DMS79 (cell line): ENCODE data around the gene LAMC3.

ENCODE experiments used
- DNase-seq: peaks from one replicate; lab custom pipeline; 2025; lab: John Stamatoyannopoulos, UW

The LAMC3 gene

DNA sequence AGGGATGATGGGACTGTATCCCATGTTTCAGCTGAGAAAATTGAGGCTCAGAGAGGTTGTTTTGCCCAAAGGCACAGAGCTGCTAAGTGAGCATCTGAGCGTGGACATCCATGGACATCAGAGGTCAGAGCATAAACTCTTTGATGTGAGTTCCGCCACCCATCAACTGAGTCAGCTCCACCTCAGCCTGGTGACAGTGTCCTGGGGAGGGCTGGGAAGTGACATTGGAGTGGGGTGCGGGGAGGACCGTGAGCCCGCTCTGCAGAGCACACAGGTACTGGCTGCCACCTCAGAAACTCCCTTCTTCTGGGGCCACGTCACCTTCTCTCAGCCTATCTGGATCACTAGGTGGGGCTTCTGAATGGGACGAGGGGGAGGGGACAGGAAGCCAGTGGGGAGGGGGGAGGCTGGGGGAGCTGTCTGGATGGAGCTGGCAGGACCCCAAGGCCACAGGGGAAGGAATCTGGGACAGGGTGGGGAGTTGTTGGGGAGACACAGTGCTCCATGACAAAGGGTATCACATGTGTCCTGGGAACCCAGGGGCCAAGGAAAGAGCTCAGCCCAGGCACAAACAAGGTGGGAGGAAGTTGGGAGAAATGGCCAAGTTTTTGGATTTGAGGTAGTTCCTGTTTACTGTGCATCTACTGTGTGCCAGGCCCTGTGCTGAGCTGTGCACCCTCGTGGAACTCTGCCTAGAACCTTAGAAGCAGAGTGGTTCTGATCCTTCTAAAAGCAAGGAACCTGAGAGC, 2.5 kb downstream of the LAMC3 start:
- no peak for DNase-seq

DNA sequence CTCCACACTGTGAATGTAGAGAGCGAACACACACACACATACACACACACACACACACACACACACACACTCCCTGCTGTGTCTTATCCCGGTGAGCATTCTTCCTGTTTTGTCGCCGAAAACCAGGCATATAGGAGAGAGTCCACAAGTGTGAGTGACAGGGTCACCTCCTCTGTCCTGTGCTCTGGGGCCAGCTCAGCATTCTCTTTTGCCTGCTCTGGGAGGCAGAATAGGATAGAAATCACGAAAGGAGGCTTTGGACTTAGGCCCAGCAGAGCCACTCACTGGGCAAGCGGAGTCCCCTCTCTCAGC, 3.0 kb downstream of the LAMC3 start:
- DNase-seq = no peak

- DNase-seq = no peak
These were observed 3.5 kb downstream of the LAMC3 start for GRCh38 chr9:131012396-131012917.

DNA sequence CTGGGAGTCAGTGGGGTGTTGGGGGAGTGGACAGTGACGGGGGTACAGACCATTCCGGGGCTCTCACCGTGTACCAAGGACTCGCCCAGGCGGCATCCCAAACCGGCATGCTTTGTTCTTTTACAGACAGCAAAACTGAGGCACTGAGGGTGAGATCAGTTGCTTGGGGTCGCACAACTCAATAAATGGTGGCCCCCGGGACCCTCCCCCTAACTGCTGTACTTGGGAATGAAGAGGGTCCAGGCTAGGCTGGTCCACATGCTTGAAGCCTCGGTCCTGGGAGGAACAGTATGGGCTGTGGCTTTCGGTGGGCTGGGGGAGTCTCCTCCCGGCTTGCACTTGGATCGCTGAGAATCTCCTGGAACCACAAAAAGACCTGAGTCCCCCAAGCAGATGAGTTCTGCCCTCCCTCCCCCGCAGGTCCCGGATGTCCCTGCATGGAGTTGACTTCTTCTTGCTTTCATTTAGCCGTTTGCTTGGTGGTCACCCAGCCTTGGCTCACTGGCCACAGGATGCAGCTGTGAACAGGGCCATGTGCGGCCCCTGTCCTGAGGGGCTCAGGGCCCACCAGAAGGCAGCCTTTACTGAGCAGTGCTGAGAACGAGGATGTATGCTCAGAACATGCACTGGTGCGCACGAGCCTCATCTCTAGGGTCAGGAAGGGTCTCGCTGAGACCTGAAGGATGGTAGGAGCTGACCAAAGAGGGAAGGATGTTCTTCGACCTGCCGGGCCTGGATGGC, 4.2 kb downstream of the LAMC3 start:
- DNase-seq = no peak

- DNase-seq = no peak
These were observed 5.0 kb downstream of the LAMC3 start for GRCh38 chr9:131013771-131014676.

DNA sequence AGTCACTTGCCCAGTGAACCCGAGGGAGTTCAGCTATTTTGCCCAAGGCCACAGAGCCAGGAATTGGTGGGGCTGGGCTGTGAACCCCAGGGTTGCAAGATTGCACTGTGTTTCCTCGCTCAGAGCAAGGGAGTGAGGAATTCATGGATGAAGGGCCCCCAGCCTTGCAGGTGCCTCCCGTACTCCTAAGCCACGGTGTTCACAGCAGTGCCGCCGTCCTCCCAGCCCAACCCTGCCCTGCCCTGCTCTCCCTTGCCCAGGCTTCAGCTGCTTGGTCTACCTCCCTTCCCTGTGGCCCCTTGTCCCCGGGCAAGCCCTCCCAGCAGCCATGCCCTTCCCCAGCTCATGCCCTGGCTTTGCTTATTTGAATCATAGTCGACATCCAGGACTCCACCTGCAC, 6.1 kb downstream of the LAMC3 start:
- DNase-seq = no peak

DNA sequence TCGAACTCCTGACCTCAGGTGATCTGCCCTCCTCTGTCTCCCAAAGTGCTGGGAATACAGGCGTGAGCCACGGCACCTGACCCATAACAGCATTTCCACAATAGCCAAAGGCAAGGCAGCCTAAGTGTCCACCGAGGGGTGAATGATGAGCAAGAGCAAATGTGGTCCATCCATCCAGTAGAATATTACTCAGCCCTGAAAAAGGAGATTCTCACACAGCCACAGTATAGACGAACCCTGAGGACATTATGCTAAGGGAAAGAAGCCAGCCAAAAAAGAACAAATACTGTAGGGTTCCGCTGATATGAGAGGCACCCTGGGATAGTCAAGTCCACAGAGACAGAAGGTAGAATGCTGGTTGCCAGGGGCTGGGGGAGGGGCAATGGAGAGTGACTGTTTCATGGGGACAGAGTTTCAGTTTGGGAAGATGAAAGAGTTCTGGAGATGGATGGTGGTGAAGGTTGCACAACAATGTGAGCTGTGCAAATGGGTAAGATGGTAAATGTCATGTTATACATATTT, 7.0 kb downstream of the LAMC3 start:
- no peak for DNase-seq

DNA sequence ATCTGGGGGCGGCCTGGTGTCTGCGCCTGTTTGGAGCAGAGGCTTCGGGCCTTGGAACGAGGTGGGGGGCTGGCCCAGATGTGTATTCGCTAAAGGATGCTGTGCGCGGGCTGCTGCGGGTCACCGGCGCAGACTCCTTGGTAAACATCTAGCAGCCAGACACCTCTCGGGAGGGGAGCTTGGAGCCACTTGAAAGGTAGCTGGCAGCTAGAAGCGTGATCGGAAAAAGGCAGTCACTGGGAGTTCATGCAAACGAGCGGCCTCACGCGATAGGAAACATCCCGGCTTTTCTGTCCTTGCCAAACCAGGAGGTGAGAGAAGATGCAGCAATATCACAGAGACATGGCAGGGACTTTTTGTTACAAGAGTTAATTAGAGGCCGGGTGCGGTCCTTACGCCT, 8.1 kb downstream of the LAMC3 start:
- no peak for DNase-seq

DNA sequence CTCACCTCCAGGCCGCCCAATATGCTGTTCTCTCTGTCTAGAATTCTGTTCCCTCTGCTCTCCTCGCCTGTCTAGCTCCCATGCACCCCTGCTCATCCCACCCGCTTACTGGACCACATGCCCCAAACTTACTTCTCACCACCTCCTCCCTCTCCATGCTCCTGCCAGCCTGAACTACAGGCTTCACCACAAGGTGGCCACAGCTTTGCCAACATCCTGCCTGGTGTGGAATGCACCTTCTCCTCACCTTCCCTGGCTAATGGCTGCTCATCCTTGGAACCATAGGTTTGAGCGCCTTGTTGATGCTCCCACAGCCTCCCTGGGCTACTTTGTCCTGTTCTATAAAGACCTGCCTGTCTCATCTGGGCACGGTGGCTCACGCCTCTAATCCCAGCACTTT, 9.6 kb downstream of the LAMC3 start:
- no peak for DNase-seq

DNA sequence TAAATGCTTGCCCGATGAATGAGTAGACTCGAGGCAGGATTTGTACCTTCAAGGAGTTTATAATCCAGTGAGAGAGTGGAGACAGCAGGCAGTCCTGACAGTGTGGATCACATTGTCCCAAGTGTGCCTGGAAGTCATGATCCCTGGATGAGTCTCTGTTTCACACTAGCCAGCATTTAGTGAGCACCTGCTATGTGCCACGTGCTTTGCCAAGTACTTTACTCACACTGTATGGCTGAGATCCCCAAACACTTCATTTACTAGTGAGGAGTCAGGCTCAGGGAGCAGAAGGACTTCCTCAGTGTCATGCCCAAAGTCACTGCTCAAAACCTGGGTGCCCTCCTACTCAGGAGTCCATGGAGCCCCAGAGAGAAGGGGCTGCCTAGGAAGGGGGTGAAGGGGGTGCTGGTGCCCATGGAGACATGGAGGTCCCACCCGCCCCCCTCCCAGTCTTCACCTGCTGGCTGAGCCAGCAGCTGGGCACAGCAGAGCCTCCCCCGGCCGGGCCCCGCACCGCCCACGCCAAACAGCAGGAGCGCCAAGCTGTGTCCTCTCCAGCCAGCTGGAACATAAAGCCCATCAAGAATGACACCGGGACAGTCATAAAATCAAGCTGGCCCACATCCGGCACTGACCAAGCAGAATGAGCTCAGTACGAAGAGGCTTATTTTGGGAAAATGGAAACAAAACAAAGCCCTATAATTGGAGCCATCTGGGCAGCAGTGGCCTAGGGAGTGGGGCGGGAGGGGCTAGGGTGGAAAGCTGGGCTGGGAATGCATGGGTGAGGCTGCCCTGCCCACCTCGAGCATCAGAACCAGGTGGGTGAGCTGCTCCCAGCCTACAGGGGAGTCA, 10.6 kb downstream of the LAMC3 start:
- DNase-seq = no peak

GRCh38 chr9:131020388-131020787, 11.4 kb downstream of the LAMC3 start:
- DNase-seq = no peak

DNA sequence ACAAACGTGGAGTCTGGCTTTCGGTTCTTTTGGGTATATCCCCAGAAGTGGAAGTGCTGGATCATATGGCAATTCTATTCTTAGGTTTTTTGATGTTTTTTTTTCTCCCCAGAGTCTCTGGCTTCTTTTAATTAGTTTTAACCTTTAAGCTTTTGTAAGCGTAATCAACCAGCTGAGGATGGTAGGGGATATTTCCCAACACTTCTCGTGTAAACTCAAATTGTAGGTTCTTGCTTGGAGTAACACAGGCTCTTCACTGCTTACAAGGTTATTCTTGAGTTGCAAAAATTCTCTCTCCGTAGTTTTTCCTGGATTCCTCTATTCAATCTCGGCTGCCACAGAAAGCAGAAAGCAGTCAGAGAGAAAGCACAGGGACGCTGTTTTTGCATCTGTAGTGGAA, 11.9 kb downstream of the LAMC3 start:
- no peak for DNase-seq

- no peak for DNase-seq
These were observed 12.8 kb downstream of the LAMC3 start for GRCh38 chr9:131021785-131022184.

- DNase-seq = no peak
These were observed 16.2 kb downstream of the LAMC3 start for GRCh38 chr9:131024978-131025868.

DNA sequence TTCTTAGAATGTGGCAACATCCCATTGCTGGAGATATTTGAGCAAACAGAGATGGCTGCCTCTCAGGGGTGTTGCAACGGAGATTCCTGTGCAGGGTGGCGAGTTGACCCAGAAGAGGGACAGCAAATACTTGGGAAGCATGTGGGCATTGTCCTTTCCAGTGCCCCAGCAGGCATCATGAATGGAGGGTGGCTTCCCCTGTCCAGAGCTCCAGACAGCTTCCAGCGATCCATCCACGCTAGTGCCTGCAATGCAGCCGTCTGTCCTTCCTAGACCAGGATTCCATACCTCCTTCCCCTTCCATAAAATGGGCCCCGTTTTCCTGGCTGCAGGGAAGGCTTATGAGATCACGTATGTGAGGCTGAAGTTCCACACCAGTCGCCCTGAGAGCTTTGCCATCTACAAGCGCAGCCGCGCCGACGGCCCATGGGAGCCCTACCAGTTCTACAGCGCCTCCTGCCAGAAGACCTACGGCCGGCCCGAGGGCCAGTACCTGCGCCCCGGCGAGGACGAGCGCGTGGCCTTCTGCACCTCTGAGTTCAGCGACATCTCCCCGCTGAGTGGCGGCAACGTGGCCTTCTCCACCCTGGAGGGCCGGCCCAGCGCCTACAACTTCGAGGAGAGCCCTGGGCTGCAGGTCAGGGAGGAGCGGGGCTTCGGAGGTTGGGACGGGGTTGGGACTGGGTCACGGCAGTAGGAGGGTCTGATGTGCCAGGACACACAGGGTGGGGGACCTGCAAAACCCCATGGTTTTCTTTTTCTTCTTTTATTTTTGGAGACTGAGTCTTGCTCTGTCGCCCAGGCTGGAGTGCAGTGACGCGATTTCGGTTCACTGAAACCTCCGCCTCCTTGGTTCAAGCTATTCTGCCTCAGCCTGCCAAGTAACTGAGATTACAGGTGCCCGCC, 17.2 kb downstream of the LAMC3 start:
- DNase-seq = no peak

DNA sequence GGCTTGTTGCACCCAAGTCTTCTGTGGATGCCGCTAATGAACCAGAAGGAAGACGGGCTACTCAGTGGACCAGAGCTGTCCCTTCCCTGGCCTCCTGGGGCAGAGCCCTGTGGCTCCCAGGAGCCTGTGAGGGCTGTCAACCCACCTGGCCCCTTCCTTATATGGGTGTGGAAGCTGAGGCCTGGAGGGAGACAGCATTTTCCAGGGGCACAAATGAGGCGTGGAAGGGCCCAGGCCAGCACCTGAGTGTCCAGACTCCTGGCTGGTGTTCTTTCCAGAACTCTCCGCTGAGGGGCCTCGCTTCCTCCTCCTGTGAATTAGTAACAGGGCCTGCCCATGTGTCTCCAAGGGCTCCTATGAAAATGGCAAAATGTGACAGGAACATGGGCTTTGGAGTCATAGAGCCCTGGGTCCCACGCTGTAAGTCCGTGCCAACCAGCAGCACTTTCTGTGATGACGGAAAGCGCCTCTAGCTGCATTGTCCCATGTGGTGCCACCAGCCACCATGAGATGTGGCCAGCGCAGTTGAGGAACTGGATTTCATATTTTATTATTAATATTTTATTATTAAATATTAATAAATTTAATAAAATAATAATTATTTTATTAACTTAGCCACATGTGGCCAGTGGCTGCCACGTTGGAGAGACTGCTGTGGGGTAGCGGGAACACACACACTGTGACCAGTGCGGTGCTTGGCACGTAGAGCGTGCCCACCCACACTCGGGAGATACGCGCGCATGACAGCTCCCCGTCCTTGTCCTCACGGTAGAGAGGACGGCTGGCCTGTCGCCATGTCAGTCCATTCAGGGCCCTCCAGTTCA, 18.3 kb downstream of the LAMC3 start:
- DNase-seq = no peak

GRCh38 chr9:131027872-131028179, 18.9 kb downstream of the LAMC3 start:
- DNase-seq = no peak

GRCh38 chr9:131028221-131028884, 19.4 kb downstream of the LAMC3 start:
- DNase-seq = no peak
